ENCODE results near the gene TBL1X.

DNA sequence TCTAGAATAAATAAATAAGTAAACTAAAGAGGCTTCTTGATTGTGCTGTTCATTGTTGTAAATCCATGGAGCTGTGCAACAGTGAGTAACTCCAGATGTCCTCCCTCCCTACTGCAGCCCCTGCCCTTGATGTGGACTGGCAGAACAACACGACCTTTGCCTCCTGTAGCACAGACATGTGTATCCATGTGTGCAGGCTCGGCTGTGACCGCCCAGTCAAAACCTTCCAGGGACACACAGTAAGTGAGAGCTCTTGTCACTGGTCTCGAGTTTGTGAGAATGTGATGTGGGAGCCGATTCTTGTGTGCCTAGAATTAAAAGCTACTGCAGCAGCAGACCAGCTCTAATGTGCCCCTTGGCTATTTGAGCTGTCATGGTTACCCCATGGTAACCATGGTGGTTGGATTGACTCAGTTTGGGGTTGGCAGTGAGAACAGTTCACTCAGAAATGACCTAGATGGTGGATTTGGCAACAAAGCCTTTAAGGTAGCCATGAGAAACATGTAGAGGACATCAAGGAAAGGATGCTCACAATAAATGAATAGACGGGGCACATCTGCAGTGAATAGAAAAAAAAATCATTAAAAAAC lies 240.1 kb downstream of the TBL1X start:
- TF ChIP-seq EP300 (IDR thresholded peaks at IDR 0.05) (no peak), CTCF (IDR thresholded peaks at IDR 0.05) (no peak)
